ENCODE data around the gene SLC27A3. TPM values are rescaled to one million over a fixed set of nuclear protein-coding genes. Genes with fewer than 3 reads are reported as not detected.

The SLC27A3 gene
- total RNA-seq, 1 donor from 2014 or later, result 9.8 TPM

DNA sequence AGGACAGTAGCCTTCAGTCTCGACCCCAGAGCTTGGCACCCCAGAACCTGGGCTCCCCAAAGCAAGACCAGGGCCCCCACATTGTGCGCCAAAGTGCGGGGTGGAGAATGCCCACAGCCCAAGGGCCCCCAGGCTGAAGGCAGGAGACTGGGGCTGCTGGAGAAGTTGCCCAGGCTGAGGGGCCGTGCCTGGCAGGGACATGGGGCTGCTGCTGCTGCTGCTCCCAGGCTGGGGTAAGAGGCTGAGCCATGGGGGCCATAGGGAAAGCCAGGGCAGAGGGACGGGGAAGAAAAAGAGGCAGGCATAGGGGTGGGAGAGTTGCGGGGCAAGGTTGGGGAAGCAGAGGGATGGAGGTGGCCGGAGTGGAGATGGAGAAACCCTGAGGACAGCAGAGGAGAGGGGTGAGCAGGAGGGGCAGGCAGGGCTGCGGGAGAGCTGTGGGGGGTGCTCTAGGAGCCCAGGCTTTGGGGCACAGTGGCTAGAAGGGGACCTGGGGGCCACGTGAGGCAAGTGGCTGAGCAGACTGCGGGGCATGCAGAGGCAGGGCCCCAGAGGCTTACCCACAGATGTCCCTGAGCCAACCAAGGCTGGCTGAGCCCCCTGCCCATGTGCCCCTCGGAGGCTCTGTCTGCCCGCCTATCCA, 18.9 kb downstream of the SLC27A3 start:
- no peak for DNase-seq (ENCODE audit: low spot score)
- intact Hi-C loops (cut with DNase I), result no loop called here

DNA sequence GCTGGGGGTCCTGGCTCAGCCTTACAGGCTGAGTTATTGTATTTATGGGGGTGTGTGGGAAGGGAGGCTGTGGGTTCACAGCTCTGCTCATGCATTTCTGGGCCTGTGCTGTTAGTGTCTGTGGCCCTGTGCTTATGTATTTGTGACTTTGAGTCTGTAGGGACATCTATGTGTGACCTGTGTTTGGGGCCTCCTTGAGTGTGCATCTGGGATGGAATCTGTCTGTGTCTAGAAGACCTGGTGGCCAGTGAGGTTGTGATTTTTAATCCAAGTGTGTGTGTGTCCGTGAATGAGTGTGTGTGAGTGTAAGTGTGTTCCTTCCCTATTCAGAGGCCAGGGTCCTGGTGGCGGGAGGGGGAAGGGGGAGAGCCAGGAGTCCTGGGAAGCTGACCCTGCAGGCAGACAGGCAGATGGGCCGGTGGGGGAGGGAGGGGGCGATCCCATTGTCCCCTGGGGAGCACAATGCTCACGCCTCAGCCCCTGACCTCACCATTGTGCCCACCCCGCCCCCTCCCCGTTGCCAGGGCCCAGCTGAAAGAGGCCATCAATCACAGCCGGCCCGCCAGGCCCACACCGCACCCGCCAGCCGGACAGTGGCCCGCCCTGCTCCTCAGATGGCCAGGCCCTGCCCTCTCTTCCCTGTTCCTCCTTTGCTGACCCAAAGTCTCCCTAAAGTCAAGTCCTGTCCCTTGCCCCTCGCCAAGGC, 19.6 kb downstream of the SLC27A3 start:
- DNase-seq (ENCODE audit: low spot score), result peak; percentile 46
- intact Hi-C loops (cut with DNase I), result no loop called here

DNA sequence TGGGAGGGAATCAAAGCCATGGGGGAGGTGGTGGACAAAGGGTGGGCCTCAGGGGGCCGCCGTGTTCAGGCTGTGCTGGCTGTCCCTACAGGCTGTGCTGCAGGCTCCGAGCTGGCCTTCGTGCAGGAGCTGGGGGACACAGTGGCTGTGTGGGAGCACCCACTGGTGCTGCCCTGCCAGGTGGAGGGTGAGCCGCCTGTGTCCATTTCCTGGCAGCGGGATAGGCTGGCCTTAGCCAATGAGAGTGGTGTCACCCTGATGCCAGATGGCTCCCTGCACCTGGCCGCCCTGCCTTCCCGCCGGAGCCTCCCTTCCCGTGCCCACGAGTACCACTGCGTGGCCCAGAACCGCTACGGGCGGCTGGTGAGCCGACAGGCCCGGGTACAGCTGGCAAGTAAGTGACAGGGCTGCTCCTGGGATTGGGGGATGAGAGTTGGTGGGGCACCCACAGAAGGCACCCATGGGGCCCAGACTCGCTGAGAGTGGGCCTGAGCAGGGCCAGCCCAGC, 20.2 kb downstream of the SLC27A3 start:
- intact Hi-C loops (cut with DNase I), result no loop called here
- peak; percentile 66 for DNase-seq (ENCODE audit: low spot score)

DNA sequence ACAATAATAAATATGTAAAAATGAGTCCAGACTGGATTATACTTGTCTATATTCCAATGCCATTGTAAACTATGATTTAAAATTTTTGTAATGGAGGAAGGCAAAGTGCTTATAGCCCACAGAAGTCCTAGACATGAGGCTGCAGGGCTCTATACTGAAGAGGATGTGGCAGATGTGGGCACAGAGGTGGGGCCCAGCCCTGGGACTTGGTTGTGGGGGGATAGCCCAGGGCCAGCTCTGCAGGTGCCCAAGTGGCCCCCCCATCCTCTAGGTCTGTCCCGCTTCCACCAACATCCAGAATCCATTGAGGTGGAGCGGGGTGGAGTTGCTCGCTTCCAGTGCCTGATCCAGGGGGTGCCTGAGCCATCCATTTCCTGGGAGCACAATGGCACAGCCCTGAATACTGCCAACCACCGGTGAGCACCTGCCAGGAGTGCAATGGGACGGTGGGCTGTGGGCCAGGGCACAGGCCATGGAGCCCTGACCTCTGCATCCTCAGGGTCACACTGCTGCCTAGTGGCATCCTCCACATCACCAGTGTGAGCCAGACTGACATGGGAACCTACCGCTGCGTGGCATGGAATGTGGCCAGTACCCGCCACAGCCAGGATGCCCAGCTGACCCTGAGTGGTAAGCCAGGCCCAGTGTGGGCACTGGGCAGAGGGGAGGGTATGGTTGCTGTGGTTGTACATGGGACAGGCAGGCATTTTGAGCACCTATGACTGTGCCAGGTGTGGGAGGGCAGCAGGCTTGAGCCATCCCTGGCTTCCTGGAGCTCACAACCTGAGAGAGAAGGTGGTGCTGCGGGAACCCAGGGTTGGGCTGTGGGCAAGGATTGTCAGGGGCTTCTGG, 21.0 kb downstream of the SLC27A3 start:
- intact Hi-C loops (cut with DNase I), result loop anchor here (2.0 kb wide), 1 partner anchor 151 kb away; the partner anchor contains the start of gene DENND4B
- DNase-seq (ENCODE audit: low spot score), result peak; percentile 54

DNA sequence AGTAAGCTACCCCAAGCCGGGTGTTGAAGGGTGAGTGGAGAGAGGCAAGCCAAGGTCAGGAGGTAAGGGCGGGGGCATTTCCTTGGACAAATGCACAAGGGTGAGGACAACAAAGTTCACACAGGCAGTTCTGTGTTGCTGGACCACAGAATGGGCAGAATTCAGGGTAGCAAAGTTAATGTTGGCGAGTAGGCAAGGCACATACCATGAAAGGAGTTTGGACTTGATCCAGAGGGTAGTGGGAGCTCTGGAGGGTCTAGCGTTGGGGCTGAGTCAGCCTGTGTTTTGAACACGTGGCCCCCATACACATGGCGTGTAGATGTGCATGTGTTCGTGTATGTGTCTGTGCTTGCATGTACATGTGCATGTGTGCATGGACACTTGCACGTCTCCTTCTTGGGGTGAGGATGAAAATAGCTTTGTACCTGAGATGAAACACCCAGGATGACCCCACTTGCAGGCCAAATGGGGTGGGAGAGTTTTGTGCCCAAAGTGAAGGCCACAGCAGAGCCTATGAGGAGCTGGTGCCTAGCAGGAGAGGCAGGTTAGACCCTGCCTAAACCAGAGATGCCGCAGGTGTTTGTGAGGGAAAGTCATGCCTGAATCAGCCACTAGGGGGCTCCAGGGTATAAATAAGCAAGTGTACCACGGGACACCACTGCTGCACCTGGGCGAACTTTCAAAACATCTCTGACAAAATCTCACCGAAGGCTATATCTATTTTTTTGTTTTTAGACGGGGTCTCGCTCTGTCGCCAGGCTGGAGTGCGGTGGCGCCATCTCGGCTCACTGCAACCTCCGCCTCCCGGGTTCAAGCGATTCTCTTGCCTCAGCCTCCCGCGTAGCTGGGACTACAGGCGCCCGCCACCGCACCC, 21.8 kb downstream of the SLC27A3 start:
- intact Hi-C loops (cut with DNase I), result loop anchor here (1.0 to 2.0 kb wide), 2 partner anchors 150 to 189 kb away; partner anchors contain the start of genes DENND4B and RAB13
- peak; percentile 83 for DNase-seq (ENCODE audit: low spot score)

DNA sequence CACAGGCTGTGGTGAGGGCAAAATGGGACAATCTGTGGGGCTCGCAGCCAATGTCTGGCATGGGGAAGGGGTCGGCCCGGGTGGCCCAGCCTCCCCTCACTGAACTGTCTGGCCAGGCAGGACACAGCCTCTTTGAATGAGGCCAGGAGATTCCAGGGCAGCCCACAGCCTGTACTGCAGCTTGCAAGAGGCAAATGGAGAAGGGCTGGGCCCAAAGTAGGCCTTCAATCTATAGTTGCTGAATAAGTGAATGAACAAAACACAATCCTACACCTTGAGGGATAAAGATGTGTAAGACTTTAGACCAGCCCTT, 23.2 kb downstream of the SLC27A3 start:
- intact Hi-C loops (cut with DNase I), result no loop called here
- DNase-seq (ENCODE audit: low spot score), result peak; percentile 57

DNA sequence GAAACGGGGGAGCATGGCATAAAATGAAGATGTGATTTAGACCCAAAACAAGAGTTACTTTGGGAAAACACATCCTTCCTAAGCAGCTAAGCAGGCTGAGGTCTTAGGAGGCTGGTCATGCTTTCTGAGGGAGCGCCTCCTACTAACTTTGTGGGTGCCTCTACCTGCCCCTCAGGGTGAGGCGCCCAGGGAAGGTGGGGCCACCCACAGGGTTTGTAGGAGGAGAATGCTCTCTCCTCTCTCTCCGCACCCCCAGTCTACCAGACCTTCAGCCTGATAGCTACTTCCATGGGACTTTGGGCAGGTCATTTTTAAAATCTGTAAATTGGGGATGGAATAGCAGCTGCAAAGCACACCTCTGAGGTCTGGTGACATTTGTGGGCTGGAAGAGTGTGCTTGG, 23.8 kb downstream of the SLC27A3 start:
- DNase-seq (ENCODE audit: low spot score), result peak; percentile 41

DNA sequence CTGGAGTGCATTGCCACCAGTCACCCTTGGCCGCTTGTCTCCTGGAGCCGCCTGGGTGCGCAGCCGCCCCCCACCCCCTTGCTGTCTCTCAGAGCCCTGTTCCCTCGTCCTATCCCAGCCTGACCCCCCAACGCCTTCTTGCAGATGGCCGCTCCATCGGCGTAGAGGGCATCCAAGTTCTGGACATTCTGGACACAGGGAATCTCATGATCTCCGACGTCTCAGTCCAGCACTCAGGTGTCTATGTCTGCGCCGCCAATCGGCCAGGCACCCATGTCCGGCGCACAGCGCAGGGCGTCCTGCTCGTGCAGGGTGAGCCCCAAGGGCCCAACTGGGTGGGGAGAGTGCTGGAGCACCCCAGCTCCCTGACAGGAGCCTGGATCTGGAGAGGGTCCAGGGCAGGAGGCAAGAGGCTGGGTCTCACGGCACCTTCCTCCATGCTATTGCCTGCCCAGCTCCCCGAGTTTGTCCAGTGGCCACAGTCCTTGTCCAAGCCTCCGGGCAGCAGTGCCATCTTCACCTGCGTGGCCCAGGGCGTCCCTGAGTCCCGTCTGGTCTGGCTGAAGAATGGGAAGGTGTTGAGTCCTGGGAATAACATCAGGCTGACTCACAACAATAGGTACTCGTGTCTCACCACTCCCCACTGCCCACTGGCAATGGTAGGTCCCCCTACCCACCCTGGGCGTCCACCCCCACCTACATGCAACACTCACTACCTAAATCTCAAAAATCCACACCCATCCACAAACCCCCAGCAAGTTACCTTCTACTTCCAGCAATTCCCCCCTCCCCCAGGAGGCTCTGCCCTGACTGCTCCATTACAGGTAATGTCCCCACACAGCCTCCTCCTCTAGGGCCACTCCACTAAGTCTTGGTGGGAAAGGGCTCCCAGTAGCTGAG, 24.6 kb downstream of the SLC27A3 start:
- peak; percentile 64 for DNase-seq (ENCODE audit: low spot score)
- intact Hi-C loops (cut with DNase I), result no loop called here

More for the DNA sequence above, 23.8 kb downstream of the SLC27A3 start:
- intact Hi-C loops (cut with DNase I), result no loop called here

DNA sequence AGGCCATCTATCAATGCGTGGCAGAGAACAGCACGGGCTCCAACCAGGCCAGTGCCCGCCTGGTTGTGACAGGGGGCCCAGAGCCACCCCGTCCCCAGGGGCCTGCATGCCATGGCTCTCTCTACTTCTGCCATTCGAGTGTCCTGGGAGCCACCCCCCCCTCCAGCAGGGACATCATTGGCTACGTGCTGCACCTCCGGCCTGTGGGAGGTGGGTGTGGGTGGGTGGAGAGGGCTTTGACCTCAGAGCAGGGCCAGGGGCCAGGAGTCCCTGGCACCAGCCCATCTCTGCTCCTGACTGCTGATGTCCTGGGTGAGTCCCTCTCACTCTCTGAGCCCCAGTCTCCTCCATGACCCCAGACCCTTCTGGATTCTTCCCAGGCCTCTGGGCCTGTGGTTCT, 25.3 kb downstream of the SLC27A3 start:
- intact Hi-C loops (cut with DNase I), result no loop called here
- peak; percentile 56 for DNase-seq (ENCODE audit: low spot score)

DNA sequence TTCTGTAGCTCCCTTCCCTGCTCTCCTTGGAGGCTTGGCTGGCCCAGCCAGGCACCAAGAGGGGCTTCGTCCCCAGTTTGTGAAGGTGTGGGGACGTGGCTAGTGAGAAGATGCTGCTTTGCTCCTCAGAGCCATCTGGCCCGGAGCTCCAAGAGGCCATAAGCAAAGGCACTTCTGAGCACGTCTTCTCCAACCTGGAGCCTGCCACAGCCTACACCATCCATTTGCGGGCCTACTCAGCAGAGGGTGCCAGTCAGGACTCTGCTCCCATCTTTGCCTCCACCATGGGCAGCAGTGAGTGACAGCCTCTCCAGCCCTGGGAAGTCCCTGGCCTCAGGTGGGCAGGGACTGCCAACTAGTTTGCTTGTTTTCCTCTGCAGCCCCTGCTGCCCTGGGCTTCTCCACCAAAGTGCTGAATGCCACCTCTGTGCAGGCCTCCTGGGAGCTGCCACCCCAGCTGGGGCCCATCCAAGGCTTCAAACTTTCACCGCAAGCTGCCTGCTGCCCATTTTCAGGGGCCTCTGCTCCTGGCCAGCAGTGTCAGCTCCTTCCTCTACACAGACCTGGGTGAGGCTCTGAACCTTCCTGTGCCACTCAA, 25.9 kb downstream of the SLC27A3 start:
- intact Hi-C loops (cut with DNase I), result no loop called here

DNA sequence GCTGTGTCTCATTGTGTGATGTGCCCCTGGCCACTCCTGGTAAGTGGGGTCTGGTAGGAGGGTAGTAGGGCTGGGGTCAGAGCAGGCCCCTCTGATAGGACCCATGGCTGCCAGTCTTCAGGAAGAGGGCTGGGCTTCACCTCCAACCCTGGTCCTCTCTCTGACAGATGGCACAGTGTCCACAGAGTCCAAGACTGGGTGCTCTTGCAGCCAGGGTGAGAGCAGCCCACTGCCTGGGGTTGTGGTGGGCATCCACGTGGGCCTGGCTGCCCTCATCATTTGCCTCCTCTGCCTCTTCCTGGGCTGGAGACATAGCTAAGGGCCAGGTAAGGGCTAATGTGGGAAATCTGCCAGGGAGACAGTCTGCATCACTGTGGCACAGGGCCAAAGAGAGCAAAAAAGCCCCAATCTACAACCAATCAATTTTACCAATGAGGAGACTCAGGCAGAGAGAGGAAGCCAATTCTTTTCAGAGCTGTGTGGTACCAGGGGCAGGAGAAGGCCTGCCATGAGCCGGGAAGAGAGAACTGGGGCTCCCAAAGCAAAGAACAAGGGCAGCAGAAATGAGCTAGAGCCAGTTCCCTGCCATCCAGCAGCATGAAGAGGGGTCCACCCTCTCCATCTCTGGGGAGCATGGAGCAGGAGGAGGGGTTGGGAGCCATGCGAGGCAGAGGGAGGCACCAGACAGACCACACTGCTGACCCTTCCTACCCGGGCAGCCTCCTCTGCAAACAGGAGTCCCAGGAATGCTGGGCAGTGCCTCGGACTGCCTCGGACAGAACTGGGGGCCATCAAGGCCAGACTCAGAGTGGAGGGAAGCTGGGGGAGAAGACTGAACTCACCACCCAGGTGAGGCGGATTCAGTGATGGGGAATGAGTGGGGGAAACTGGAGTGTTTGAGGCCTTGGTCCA, 26.8 kb downstream of the SLC27A3 start:
- peak; percentile 56 for DNase-seq (ENCODE audit: low spot score)
- intact Hi-C loops (cut with DNase I), result no loop called here

More for the DNA sequence above, 25.9 kb downstream of the SLC27A3 start:
- peak; percentile 43 for DNase-seq (ENCODE audit: low spot score)

DNA sequence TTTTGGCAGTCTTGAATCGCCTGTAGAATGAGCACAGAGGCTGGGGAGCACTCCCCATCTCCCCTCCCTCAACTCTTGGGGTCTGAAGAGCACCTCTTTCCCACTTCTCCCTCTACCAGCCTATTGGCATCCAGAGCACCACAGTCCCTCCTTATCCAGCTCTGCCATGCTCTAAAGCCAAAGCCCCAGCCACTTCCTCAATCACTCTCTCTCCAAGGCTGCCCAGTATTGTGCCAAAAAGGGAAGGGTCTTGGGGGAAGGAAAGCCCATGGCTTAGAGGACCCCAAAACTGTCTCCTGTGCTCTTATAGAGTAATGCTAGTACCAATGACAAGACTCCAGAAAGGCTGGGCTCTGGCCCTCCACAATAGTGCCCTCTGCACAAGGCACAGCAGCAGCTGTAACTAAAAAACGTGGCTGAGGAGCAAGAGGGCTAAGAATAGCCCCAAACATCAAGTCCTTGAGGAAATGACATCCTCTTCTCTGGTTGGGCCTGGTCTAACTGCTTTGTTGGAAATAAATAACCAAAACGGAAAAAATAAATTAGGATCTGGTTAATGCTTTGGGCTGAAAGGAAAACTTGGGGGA, 28.4 kb downstream of the SLC27A3 start:
- peak; percentile 38 for DNase-seq (ENCODE audit: low spot score)
- intact Hi-C loops (cut with DNase I), result no loop called here

DNA sequence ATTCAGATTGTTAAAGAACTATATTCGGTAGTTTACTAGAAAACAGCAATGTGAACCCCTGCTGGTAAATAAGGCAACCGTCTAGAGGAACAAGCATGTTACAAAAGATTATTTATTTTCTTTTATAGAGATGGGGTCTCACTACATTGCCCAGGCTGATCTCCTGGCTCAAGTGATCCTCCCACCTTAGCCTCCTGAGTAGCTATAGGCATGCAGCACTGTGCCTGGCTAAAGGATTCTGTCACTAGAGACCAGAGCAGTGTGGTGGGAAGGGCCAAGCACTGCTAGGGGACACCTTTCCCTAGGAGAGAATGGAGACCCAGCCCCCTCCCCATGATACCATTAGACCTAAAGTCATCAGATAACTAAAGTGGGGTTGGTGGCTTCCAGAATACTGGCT, 28.9 kb downstream of the SLC27A3 start:
- intact Hi-C loops (cut with DNase I), result no loop called here
- peak; percentile 49 for DNase-seq (ENCODE audit: low spot score)

DNA sequence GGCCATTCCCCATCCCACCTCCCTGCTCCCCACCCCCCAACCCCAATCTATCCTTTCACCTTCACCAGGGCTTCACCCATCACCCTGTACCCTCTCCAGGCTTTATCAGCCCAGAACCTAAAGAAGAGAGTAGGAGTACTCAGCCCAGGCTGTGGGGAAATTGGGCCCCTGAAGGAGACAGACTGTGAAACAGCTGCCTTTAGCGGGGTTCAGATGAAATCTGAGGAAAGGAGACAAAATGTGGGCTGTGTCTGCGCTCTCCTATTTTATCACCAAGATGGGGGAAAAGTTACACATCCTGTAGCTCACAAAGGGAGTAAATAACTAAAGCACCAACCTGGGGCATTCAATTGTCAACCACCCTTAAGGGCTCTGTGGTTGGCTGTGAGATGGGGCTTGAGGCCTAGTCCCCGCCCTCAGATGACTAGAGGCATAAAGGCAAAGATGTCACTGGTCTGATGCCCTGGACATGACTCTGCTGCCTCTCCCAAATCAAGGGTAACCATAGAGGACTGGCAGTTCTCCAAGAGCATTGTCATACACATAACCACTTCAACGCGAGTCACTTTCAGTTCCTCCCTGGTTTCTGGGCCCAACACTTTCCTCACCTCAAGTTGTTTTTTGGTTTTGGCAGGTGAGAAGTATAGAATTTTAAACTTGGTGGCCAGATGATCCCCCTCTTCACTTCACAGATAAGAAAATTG, 30.0 kb downstream of the SLC27A3 start:
- DNase-seq (ENCODE audit: low spot score), result peak; percentile 73
- intact Hi-C loops (cut with DNase I), result no loop called here

DNA sequence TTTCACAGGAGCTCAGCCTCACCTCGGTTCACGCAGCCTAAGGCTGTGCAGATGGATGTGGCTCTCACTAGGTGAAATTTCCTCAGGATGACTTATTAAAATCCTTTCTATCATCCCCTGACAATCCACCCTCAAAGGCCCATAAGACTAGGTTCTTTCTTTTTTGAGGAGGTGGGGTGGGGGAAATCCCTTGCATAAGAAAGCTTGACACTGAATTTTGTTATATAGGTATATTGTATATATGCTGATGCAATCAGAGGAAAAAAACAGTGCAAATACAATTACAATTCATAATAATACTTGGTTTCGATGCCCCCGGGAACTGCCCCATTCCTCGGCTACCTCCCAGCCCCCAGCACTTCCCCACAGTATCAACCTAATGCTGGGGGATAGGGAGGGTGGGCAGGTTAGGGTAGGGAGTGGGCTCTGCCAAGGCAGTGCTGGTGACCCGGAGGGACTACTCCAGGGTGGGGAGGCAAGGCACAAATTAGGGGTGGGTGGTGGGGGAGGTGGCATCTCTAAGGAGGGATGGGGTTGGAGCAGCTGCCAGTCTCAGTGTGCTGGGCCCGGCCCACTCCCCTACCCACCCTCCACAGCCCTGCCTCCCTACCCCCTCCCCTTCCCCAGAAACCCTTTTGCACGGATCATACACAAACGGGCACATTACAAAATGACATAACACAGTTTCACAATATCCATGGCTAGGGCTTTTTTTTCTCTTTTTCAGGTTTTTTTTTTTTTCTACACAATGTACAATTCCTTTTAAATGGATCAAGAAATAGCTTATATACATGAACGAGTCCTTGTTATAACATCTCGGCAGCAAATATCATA, 30.9 kb downstream of the SLC27A3 start:
- intact Hi-C loops (cut with DNase I), result no loop called here

More for the DNA sequence above, 30.9 kb downstream of the SLC27A3 start:
- peak; percentile 15 for DNase-seq (ENCODE audit: low spot score)
